ENCODE data around the gene KDM1B. TPM values are rescaled to one million over a fixed set of nuclear protein-coding genes. Genes with fewer than 3 reads are reported as not detected.
A peak's percentile ranks its signal among the peaks of the same experiment; 100 is the strongest.

The KDM1B gene
- total RNA-seq, 2 donors from 2014 or later = 28.4 to 43.5 TPM

DNA sequence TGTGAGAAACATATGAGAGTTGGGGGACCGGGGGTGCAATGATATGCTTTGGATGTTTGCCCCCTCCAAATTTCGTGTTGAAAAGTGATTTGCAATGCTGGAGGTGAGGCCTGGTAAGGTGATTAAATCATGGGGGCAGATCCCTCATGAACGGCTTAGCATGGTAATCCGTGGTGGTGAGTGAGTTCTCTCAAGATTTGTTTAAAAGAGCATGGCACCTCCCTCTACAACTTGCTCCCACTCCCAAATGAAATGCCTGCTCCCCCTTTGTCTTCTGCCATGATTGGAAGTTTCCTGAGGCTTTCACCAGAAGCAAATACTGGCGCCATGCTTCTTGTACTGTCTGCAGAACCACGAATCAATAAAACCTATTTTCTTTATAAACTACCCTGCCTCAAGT is 106.7 kb downstream of the KDM1B start:
- Histone ChIP-seq H3K9me3 (no peaks in the 10 kb centered on the region), H3K4me1 (peaks cover 4% of the 10 kb centered on the region), H3K27me3 (no peaks in the 10 kb centered on the region), H3K4me3 (no peak overlapping the region), H3K27ac (no peak overlapping the region), H3K36me3 (no peaks in the 10 kb centered on the region), H3K9ac (ENCODE audit: low read depth in 2 of 2, low read length in 2 of 2) (no peak overlapping the region)
- DNase-seq = no peak
- intact Hi-C loops (cut with DNase I) = no loop called here
- TF ChIP-seq, protein P1, sequence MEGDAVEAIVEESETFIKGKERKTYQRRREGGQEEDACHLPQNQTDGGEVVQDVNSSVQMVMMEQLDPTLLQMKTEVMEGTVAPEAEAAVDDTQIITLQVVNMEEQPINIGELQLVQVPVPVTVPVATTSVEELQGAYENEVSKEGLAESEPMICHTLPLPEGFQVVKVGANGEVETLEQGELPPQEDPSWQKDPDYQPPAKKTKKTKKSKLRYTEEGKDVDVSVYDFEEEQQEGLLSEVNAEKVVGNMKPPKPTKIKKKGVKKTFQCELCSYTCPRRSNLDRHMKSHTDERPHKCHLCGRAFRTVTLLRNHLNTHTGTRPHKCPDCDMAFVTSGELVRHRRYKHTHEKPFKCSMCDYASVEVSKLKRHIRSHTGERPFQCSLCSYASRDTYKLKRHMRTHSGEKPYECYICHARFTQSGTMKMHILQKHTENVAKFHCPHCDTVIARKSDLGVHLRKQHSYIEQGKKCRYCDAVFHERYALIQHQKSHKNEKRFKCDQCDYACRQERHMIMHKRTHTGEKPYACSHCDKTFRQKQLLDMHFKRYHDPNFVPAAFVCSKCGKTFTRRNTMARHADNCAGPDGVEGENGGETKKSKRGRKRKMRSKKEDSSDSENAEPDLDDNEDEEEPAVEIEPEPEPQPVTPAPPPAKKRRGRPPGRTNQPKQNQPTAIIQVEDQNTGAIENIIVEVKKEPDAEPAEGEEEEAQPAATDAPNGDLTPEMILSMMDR (IDR thresholded peaks at IDR 0.05) = no peak

DNA sequence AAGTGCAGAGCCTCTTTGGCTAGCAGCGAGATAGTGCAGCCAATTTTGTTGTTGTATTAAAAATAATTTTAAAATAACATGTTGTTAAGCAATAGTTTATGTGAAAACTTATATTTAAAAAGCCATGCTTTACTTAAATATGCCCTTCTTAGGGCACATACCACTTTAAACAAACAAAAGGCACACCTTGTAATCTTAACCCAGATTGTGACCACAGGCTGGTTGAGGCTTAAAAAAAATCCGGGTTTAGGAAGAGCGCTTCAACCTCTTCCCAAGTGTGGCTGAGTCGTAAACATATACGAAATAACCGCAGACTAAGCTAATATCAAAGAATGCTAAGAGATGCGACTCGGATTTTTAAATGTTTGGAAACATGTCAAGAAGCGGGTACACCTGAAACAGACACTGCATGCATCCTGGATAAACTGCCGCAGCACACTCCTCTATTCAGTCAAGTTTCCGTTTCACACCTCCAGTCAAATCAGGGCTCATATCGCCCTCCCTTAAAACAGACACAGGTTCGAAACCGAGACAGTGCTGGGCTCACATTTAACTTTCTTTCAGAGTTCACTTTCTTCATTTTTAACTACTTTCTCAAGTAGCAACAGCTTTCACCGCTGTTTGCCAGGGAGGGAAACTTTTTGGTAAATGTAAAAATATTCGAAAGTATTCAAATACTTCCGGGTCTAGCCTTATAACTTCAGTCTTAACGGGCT is 107.6 kb downstream of the KDM1B start:
- H3K4me3 ChIP-seq = peak overlapping the region; percentile 86
- H3K36me3 ChIP-seq = no peaks in the 10 kb centered on the region
- intact Hi-C loops (cut with DNase I) = no loop called here
- TF ChIP-seq, protein P1 (IDR thresholded peaks at IDR 0.05) = no peak
- no peaks in the 10 kb centered on the region for H3K9me3 ChIP-seq
- H3K27ac ChIP-seq = peak overlapping the region; percentile 93
- peaks cover 4% of the 10 kb centered on the region for H3K4me1 ChIP-seq
- DNase-seq = peak; percentile 42
- H3K9ac ChIP-seq (ENCODE audit: low read depth in 2 of 2, low read length in 2 of 2) = peak overlapping the region; percentile 46 to 76
- H3K27me3 ChIP-seq = no peaks in the 10 kb centered on the region

DNA sequence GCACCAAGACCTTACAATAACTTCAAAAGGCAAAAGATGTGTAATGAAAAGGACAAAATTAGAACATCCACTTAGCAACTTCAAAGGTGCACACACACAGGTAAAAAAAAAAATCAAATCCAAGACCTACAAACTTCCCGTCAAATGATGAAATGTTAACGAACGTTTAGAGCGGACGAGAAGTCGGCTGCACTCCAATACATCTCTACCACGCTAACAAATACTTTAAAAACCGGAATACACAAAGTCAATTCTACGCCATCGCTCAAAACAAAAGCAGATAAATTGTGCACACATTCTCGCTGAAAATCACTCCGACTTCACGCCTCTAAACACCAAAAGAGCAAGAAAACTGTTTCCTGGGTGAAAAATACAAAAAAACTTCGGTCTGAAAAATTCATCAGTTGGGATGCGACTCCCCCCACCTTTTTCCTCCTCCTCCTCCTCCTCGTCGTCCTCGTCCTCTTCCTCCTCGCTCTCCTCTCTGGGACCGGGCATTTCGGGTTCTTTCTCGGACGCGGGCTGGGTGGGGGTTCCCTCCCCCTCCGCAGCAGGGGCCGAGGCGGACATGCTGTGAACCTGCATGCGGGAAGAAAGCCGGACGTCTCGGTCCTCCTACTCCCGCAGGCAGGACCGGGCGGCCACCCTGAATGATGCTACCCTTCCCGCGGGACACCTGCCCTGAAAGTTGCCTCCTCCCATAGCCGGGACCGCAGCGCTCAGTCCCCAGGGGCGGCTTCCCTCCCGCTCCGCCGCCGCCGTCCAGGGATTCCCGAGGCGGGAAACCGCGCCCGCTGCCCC is 108.4 kb downstream of the KDM1B start:
- TF ChIP-seq, protein P1 (IDR thresholded peaks at IDR 0.05) = no peak
- intact Hi-C loops (cut with DNase I) = no loop called here
- Histone ChIP-seq H3K9ac (ENCODE audit: low read depth in 2 of 2, low read length in 2 of 2) (peak overlapping the region; percentile 76 to 79), H3K27me3 (no peaks in the 10 kb centered on the region), H3K27ac (peak overlapping the region; percentile 93), H3K4me3 (peak overlapping the region; percentile 86), H3K4me1 (peaks cover 4% of the 10 kb centered on the region), H3K9me3 (no peaks in the 10 kb centered on the region), H3K36me3 (no peaks in the 10 kb centered on the region)
- peak; percentile 51 for DNase-seq

DNA sequence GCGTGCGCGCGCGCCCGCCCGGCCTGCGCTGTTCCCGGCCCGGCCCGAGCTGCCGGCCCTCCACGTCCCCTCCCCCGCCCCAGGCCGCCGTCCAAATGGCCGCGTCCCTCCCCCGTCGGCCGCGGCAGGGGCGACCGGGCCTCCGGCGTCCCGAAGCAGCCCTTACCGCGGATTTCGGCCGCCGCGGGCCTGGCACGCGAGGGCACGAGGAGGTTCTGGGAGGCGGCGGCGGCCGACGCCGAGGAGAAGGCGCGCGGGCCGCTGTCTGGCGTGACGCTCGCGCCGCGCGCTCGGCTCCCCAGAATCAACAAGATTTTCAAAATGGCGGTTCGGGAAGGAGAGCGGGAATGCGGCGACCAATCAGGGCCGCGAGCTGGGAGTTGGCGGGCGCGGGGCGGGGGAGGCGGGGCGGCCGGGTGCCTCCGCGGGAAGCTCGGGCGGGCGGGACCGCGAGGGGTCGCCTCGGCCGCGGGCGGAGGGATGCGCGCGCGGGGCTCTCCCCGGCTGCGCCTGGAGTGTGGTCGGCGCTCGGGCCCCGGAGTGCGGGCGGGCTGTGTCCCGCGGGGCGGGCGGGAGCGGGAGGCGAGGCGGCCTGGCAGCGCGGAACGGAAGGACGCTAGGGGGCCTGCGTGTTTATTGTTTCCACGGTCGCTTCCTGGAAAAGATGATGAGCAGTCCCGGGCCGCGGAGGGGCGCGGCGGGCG is 109.1 kb downstream of the KDM1B start, which contains the start of gene DEK:
Gene DEK, minus strand, starts transcription at position 312 of the 704 bp plus-strand sequence. CDS start 543 bp downstream, outside the sequence.
- Histone ChIP-seq H3K27ac (peak within 1 kb of the TSS; percentile 93), H3K36me3 (no peaks in the 10 kb centered on the region), H3K4me1 (peaks cover 4% of the 10 kb centered on the region), H3K4me3 (peak within 1 kb of the TSS; percentile 86), H3K27me3 (no peaks in the 10 kb centered on the region), H3K9ac (ENCODE audit: low read depth in 2 of 2, low read length in 2 of 2) (peak within 1 kb of the TSS; percentile 79 to 91), H3K9me3 (no peaks in the 10 kb centered on the region)
- intact Hi-C loops (cut with DNase I) = no loop called here
- DNase-seq = peak; percentile 91
- TF ChIP-seq, protein P1 (IDR thresholded peaks at IDR 0.05) = peak; percentile 32

DNA sequence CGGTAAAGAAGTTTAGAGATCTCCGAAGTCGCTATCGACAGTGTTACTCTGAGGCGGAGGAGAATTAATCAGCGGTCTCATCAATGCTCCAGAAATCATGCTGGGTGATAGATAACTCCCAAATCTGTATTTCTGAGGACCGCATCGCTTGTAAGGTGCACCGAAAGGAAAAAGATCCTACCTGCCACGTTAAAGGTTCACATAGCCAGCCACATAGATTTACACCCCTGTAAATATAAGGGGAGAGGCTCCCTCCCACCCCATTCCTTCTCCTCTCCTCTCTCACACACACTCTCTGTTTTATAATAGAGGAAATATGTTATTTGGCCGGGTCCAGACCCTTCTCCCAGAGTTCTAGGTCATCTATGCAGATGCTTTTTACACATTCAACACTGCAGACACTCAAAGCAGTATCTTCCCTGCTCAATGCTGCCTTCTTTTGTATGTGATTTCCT is 109.7 kb downstream of the KDM1B start:
- TF ChIP-seq, protein P1 (IDR thresholded peaks at IDR 0.05) = no peak
- Histone ChIP-seq H3K9ac (ENCODE audit: low read depth in 2 of 2, low read length in 2 of 2) (peak overlapping the region; percentile 51 to 91), H3K4me1 (peaks cover 4% of the 10 kb centered on the region), H3K27ac (peak overlapping the region; percentile 93), H3K9me3 (no peaks in the 10 kb centered on the region), H3K27me3 (no peaks in the 10 kb centered on the region), H3K4me3 (peak overlapping the region; percentile 86), H3K36me3 (no peaks in the 10 kb centered on the region)
- intact Hi-C loops (cut with DNase I) = no loop called here
- DNase-seq = no peak

All from colonic mucosa (tissue), 4 donors.